Pons (tissue), 1 donor: ENCODE measurements around the gene LRP5.
"Not testable (repeated sequence)": the region's sequence is repeated elsewhere in the genome, so short reads cannot be mapped to it uniquely, and the experiment has no call there.

Experiments
- DNase-seq: peaks from one replicate; pipeline ENCODE4 v3.0.0-alpha.2; 2016; ENCODE audit warnings: low spot score

Gene LRP5

GRCh38 chr11:68282141-68282860 lies 30.1 kb upstream of the LRP5 start:
- DNase-seq, result no peak

- no peak for DNase-seq
Observed at GRCh38 chr11:68282861-68283230, 29.5 kb upstream of the LRP5 start.

GRCh38 chr11:68284588-68284987 lies 27.8 kb upstream of the LRP5 start:
- not testable (repeated sequence) for DNase-seq

GRCh38 chr11:68287419-68287818 lies 25.0 kb upstream of the LRP5 start:
- no peak for DNase-seq

DNA sequence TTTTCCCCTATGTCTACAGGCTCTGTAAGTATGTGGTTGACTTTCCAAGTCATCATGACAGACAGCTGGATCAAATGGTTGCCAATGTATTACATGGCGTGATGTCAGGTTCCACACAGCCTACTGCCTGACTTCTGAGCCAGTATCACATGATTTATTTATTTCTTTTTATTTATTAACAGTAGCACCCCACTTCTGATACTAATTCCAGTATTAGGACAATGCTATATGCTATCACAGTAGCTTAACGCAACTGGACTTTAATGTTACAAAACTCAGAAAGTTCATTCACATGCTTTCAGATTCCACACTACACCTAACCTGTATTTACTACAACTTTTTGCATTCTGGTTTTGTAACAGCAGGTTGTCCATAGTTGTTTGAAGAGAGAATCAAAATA lies 22.9 kb upstream of the LRP5 start:
- DNase-seq, result no peak

- no peak for DNase-seq
Observed at GRCh38 chr11:68293708-68294107, 18.7 kb upstream of the LRP5 start.

- DNase-seq, result no peak
Observed at GRCh38 chr11:68295271-68295670, 17.1 kb upstream of the LRP5 start.

DNA sequence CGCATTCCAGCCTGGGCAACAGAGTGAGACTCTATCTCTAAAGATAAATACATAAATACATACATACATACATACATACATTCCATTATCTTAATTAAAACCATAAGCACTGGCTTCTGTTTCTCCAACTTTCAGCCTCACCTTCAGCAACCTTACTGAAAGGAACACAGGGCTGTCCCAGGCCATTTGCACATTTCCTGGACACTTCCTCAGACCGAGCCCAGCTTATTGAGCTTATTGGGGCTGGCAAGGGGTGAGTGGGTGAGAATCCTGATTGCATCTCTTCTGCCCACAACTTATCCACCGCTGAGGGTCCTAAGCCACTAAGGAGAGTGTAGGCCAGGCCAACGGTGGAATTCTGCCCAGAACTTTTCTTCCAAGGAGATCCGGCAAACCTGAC lies 16.5 kb upstream of the LRP5 start:
- DNase-seq, result no peak

GRCh38 chr11:68296344-68297051 lies 15.9 kb upstream of the LRP5 start:
- no peak for DNase-seq

DNA sequence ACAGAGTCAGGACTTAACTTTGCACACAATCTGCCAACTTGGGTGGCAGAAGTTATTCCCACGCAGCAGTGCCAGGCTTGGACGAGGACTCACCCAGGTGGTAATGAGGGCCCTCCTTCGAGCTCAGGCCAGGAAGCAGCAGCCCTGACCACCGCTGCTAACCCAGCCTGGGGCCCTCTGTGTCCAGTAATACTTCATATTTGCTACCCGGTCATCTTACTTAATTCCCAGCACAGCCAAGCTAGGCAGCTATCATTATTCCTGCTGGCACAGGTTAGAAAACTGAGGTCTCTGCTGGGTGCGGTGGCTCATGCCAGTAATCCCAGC lies 15.4 kb upstream of the LRP5 start:
- no peak for DNase-seq

GRCh38 chr11:68297494-68297811 lies 14.9 kb upstream of the LRP5 start:
- no peak for DNase-seq

DNA sequence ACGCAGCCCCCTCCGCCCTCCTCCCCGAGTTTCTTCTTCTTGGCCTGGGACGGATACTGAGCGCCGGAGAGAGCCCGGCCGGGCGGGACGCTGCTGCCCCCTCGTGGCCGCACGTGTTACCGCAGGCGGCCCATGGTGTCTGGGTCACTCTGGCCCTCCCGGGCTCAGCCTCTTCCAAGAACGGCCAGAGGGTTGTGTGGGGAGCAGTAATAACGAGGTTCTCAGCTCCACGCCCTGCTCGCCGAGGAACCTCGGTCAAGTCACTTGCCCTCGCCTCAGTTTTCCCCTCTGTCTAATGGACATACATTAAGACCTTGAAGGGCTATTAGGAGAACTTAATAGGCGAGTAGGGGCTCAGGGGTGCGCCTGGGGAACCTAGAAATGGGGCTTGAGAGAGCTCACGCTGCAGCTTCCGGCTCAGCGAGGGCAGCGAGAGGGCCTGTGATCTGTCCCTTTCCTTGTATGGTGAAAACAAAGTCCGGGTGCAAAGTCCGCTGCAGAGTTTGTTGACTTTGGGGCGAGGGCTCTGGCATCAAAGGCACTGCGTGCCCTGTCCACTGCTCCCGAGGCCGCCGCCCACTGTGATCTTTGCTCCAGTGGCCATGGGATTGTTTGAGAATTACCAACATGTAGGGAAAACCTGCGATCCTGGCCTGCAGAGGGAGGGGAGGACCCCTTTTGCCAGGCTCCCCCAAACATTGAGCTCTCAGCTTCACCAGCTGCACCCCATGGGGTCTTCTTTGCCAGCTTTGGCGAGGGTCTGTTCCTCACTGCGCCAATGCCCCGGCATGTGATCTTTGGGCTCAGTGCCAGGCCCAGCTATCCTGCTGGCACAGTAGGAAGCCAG lies 14.4 kb upstream of the LRP5 start:
- DNase-seq, result peak; percentile 51

DNA sequence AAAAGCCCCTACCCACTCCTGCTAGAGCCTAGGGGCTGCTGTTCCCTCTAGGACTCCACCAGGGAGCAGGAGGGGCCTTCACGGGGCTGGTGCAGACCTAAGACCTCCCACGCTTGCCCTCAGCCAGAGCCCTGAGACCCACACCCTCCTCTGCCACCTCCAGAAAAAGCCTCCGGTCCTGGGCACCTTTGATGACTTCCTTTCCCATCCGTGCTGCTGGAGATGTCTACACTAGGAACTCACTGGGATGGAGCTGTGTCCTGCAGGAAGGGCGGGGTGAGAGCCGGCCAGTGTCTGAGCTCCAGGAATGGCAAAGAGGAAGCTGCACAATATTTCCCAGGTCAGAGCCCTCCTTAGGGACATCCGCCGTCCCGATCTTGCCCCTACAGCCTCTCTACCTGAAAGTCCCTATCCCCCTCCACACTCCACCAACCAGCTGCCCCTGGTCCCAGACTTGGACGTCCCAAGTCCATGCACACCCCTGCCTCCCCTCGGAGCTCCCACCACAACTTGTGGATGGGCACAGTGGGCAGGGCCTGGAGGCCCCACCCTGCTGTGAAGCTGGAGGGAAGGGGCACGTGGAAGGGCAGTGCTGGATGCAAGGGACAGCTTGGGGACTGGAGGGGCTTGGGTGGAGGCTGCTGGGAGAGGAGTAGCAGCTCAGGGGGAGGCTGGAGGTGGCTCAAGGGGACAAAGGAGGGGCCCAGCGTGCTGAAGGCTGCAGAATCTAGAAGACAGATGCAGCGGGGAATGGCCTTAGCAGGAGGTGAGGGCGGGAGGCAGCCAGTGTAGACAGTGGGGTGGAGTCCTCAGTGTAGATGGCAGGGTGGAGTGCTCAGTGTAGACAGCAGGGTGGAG lies 13.5 kb upstream of the LRP5 start:
- DNase-seq, result no peak

DNA sequence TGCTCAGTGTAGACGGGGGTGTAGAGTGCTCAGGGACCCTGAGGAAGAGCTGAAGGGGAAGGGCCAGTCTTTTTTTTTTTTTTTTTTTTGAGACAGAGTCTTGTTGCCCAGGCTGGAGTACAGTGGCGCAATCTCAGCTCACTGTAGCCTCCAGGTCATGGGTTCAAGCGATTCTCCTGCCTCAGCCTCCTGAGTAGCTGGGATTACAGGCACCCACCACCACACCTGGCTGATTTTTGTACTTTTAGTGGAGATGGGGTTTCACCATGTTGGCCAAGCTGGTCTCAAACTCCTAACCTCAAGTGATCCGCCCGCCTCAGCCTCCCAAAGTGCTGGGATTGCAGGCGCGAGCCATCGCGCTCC lies 12.9 kb upstream of the LRP5 start:
- DNase-seq, result not testable (repeated sequence)

DNA sequence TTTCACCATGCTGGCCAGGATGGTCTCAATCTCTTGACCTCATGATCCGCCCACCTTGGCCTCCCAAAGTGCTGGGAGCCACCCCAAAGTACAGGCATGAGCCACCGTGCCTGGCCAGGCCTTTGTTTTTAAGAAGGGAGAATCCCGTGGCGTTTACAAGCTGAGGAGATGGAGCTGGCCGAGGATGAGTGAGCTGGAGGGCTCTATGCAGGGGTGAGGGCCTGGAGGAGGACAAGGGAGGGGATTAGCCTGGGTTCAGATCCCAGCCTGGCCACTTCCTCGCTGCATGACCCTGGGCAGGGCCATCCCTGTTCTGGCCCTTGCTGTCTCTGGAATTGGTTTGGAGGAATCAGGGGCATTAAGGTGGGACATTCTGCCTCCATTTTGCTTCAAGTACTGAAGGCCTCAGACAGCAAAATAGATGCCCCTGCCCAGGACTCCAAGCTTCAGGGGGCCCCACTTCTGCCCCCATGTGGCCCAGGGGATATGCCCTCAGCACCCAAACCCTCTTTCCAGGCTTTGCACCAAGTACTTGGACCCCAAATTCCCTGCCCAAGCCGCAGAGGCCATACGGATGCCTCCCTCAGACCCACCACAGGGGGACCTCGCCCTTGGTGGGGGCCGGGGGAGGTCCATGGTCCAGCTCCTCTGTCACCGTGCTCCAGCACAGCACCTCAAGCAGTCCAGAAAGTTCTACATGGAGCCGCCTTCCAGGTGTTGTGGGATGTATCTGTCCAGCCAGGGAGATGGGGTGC lies 12.1 kb upstream of the LRP5 start:
- no peak for DNase-seq

- DNase-seq, result no peak
Observed at GRCh38 chr11:68302256-68302655, 10.1 kb upstream of the LRP5 start.

GRCh38 chr11:68302670-68303069 lies 9.7 kb upstream of the LRP5 start:
- DNase-seq, result no peak

- no peak for DNase-seq
Observed at GRCh38 chr11:68303083-68303482, 9.3 kb upstream of the LRP5 start.

- DNase-seq, result no peak
Observed at GRCh38 chr11:68303982-68304780, 8.2 kb upstream of the LRP5 start.

GRCh38 chr11:68306636-68307035 lies 5.8 kb upstream of the LRP5 start:
- DNase-seq, result no peak

GRCh38 chr11:68308068-68308467 lies 4.3 kb upstream of the LRP5 start:
- no peak for DNase-seq
